H1 (cell line): ENCODE data around the gene KDM8.

Experiments used
- CREB1 ChIP-seq: IDR thresholded peaks from 2 replicates; pipeline ENCODE4 v1.6.1; 2012; ENCODE audit warnings: inconsistent platforms
- CTCF ChIP-seq, 3 experiments: IDR thresholded peaks; 1 replicate in 2 of 3; 2 replicates in 1 of 3; pipeline versions ENCODE4 v1.5.1 to v1.6.1; 2011; ENCODE audit warnings: low read length in 3 of 3, mild to moderate bottlenecking in 3 of 3, inconsistent platforms in 2 of 3, low read depth in 1 of 3, moderate library complexity in 1 of 3; ENCODE audit not compliant: insufficient read depth in 1 of 3; ENCODE audit errors: control extremely low read depth in 1 of 3
- EP300 ChIP-seq, 2 experiments: IDR thresholded peaks; 1 replicate in 1 of 2; 2 replicates in 1 of 2; pipeline ENCODE4 v1.6.1; 2011 to 2012; ENCODE audit warnings: low read depth in 2 of 2, low read length in 2 of 2, mild to moderate bottlenecking in 2 of 2, borderline replicate concordance in 1 of 2, inconsistent platforms in 1 of 2, moderate library complexity in 1 of 2
- EZH2 ChIP-seq: fragments of 200-600 bp; sonication (generic); IDR thresholded peaks from 2 replicates; pipeline ENCODE4 v1.7.1; 2012; ENCODE audit warnings: low read depth, mild to moderate bottlenecking, moderate library complexity, low read length, inconsistent platforms; ENCODE audit not compliant: severe bottlenecking
- HDAC2 ChIP-seq, 2 experiments: fragments of 300-600 bp in 1 of 2; sonication (generic) in 1 of 2; IDR thresholded peaks; 2 replicates each; pipeline ENCODE4 v1.6.1; 2011 to 2012; ENCODE audit warnings: low read depth in 2 of 2, low read length in 2 of 2, mild to moderate bottlenecking in 2 of 2, moderate library complexity in 2 of 2, borderline replicate concordance in 1 of 2, inconsistent platforms in 1 of 2
- MAX ChIP-seq: IDR thresholded peaks from 2 replicates; pipeline ENCODE4 v1.6.1; 2012; ENCODE audit warnings: inconsistent platforms
- POLR2A ChIP-seq, 2 experiments: IDR thresholded peaks; 1 replicate in 1 of 2; 2 replicates in 1 of 2; pipeline ENCODE4 v1.6.1; 2011; ENCODE audit warnings: low read depth in 2 of 2, low read length in 2 of 2, mild to moderate bottlenecking in 2 of 2; ENCODE audit errors: control extremely low read depth in 1 of 2
- POLR2AphosphoS5 ChIP-seq: IDR thresholded peaks from 2 replicates; pipeline ENCODE4 v1.6.1; 2011; ENCODE audit warnings: low read depth, low read length
- RFX5 ChIP-seq: IDR thresholded peaks from 2 replicates; pipeline ENCODE4 v1.6.1; 2011; ENCODE audit warnings: low read depth, low read length, improper control_type of control experiment, borderline replicate concordance
- SP1 ChIP-seq: IDR thresholded peaks from 2 replicates; pipeline ENCODE4 v1.6.1; 2011; ENCODE audit warnings: low read depth, low read length
- SP4 ChIP-seq: IDR thresholded peaks from 2 replicates; pipeline ENCODE4 v1.6.1; 2012; ENCODE audit warnings: low read length, inconsistent platforms
- ZNF274 ChIP-seq: IDR thresholded peaks from 2 replicates; pipeline ENCODE4 v1.7.0; 2012; ENCODE audit warnings: low read length, borderline replicate concordance; ENCODE audit errors: extremely low read depth

- TF ChIP-seq CTCF (IDR thresholded peaks at IDR 0.05; ENCODE audit: control extremely low read depth in 1 of 3, insufficient read depth in 1 of 3, low read depth in 1 of 3, low read length in 3 of 3) = no peak
- no peak for TF ChIP-seq EZH2
- no peak for TF ChIP-seq CREB1
- TF ChIP-seq POLR2A (IDR thresholded peaks at IDR 0.05; ENCODE audit: control extremely low read depth in 1 of 2, low read depth in 2 of 2, low read length in 2 of 2) = no peak
- TF ChIP-seq HDAC2 (IDR thresholded peaks at IDR 0.05; ENCODE audit: borderline replicate concordance in 1 of 2, low read depth in 2 of 2, low read length in 2 of 2) = no peak
- TF ChIP-seq MAX = no peak
- no peak for TF ChIP-seq SP4
- TF ChIP-seq EP300 (IDR thresholded peaks at IDR 0.05; ENCODE audit: borderline replicate concordance in 1 of 2, low read depth in 2 of 2, low read length in 2 of 2) = no peak
- TF ChIP-seq SP1 = no peak
- TF ChIP-seq ZNF274 = no peak
- TF ChIP-seq RFX5 = no peak
- no peak for TF ChIP-seq POLR2AphosphoS5
These were observed 53.5 kb downstream of the KDM8 start for GRCh38 chr16:27256861-27257260.
